Left lung (tissue), 10 donors: ENCODE data around the gene OPRL1. TPM values are rescaled to one million over a fixed set of nuclear protein-coding genes. Genes with fewer than 3 reads are reported as not detected.
A peak's percentile ranks its signal among the peaks of the same experiment; 100 is the strongest.

Source experiments
- ATAC-seq: fragments of 200-7000 bp; cut with Tn5 transposase; one replicate; pipeline ENCODE4 v1.9.1; 2020; ENCODE audit warnings: moderate library complexity
- DNase-seq, 4 donors: peaks; one replicate each; pipeline ENCODE4 v3.0.0-alpha.2; 2013 to 2020
- H3K27ac ChIP-seq, 2 donors: fragments of 200-600 bp; sonication (generic) in 1 of 2; one replicate each; pipeline versions ENCODE4 v1.5.0 to v1.8.0; 2020 to 2021
- H3K27me3 ChIP-seq, 2 donors: fragments of 200-600 bp; sonication (generic) in 1 of 2; one replicate each; pipeline versions ENCODE4 v1.5.0 to v1.8.0; 2020 to 2021
- H3K36me3 ChIP-seq, 2 donors: fragments of 200-600 bp; sonication (generic) in 1 of 2; one replicate each; pipeline versions ENCODE4 v1.5.0 to v1.8.0; 2020 to 2021
- H3K4me1 ChIP-seq, 2 donors: fragments of 200-600 bp; one replicate each; pipeline ENCODE4 v1.8.0; 2021
- H3K4me3 ChIP-seq, 2 donors: fragments of 200-600 bp; sonication (generic) in 1 of 2; one replicate each; pipeline versions ENCODE4 v1.5.0 to v1.8.0; 2020 to 2021; ENCODE audit warnings: mild to moderate bottlenecking in 1 of 2
- H3K9me3 ChIP-seq, 2 donors: fragments of 200-600 bp; sonication (generic) in 1 of 2; one replicate each; pipeline versions ENCODE4 v1.5.0 to v1.8.0; 2020 to 2021
- intact Hi-C, 2 donors: fragments of 100-400 bp; cut with DNase I; formaldehyde crosslinking; loops; one replicate each; pipeline versions ENCODE4 v1.11.2 to v1.14.2; 2022
- polyA plus RNA-seq, 6 donors: library from polyadenylated mRNA; unstranded; fragments of 120-200 nt; gene quantifications; one replicate each; pipeline ENCODE4 v1.2.1, GENCODE V29; 2013; ENCODE audit not compliant: insufficient read length in 6 of 6
- total RNA-seq, 2 donors: library from RNA; stranded (reverse); fragmentation: NEBNext Ultra II Directional; extraction: Animal tissue kit (Norgen Biotek cat#: 25700); gene quantifications; one replicate each; pipeline ENCODE4 v1.2.1, GENCODE V29; 2021
- TF ChIP-seq, protein P1 (sequence below), 2 donors: fragments of 200-600 bp; sonication (generic) in 1 of 2; IDR thresholded peaks; one replicate each; pipeline versions ENCODE4 v1.5.0 to v1.8.0; 2021; ENCODE audit warnings: antibody characterized with exemption in 2 of 2
- donor health status: DM: no; HTN: yes; CAD: no.
- donor health status: DM: no; HTN: no; CAD: no.

Gene OPRL1
- total and polyA plus RNA-seq, 8 donors = 1.8 to 2.5 (median 2.2) TPM

DNA sequence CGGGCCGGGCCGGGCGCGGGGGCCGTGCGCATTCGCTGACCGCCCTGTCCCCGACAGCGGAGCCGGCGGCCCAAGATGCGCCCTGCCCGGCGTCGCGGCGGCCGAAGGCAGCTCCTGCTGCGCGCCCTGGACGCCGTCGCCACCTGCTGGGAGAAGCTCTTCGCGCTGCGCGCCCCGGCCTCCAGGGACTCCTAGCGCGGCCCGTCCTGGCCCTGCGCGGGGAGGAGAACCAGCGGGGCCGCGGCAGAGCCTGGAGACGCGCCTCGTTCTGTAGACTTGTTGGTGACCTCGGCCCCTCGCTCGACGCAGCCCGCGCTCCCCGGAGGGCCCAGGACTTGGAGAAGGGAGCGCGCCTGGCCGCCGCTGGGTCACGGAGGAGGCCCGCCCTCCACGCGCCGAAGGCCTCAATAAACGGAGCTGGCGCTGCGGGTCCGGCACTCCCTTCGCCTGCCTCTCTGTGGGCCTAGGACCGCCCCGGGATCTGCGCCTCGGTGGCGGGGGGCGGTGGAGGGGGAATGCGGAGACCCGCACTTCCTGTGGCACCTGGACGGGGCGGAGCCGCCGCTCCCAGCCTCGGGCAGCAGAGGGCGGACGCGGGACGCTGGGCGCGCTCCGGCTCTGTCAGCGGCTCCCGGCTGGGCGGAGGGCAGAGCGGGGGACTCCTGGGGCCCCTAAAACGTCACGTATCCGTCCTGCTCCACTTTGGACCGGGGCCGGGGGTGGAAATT, 41.2 kb upstream of the OPRL1 start:
- ATAC-seq (peak; percentile 94), DNase-seq (peak in 3 of 4 donors; percentile 77 to 96 (median 77))
- Histone ChIP-seq H3K27me3 (peaks cover 32 to 76% of the 10 kb centered on the region in 2 donors), H3K9me3 (no peaks in the 10 kb centered on the region), H3K4me3 (peak overlapping the region; percentile 38 to 53), H3K27ac (peak overlapping the region; percentile 76 to 78), H3K36me3 (peaks cover 0 to 19% of the 10 kb centered on the region in 2 donors), H3K4me1 (peaks cover 21 to 50% of the 10 kb centered on the region in 2 donors)
- TF ChIP-seq, protein P1, sequence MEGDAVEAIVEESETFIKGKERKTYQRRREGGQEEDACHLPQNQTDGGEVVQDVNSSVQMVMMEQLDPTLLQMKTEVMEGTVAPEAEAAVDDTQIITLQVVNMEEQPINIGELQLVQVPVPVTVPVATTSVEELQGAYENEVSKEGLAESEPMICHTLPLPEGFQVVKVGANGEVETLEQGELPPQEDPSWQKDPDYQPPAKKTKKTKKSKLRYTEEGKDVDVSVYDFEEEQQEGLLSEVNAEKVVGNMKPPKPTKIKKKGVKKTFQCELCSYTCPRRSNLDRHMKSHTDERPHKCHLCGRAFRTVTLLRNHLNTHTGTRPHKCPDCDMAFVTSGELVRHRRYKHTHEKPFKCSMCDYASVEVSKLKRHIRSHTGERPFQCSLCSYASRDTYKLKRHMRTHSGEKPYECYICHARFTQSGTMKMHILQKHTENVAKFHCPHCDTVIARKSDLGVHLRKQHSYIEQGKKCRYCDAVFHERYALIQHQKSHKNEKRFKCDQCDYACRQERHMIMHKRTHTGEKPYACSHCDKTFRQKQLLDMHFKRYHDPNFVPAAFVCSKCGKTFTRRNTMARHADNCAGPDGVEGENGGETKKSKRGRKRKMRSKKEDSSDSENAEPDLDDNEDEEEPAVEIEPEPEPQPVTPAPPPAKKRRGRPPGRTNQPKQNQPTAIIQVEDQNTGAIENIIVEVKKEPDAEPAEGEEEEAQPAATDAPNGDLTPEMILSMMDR (IDR thresholded peaks at IDR 0.05) = peak; percentile 68 to 77
- intact Hi-C loops = no loop called here

- H3K27ac ChIP-seq = peak overlapping the region in 1 of 2 donors; percentile 16
- DNase-seq = no peak
- no peaks in the 10 kb centered on the region for H3K9me3 ChIP-seq
- TF ChIP-seq, protein P1 (IDR thresholded peaks at IDR 0.05) = no peak
- peak; percentile 40 for ATAC-seq
- H3K36me3 ChIP-seq = peaks cover 0 to 11% of the 10 kb centered on the region in 2 donors
- intact Hi-C loops = no loop called here
- peaks cover 32 to 76% of the 10 kb centered on the region in 2 donors for H3K27me3 ChIP-seq
- H3K4me3 ChIP-seq = peak overlapping the region; percentile 38 to 53
- H3K4me1 ChIP-seq = peaks cover 21 to 50% of the 10 kb centered on the region in 2 donors
Measured at GRCh38 chr20:64039293-64040160, 40.4 kb upstream of the OPRL1 start.

GRCh38 chr20:64040231-64041039, 39.4 kb upstream of the OPRL1 start:
- H3K27me3 ChIP-seq = peaks cover 32 to 85% of the 10 kb centered on the region in 2 donors
- intact Hi-C loops = no loop called here

GRCh38 chr20:64041040-64041780, 38.7 kb upstream of the OPRL1 start:
- Histone ChIP-seq H3K27ac (peak overlapping the region in 1 of 2 donors; percentile 80), H3K27me3 (peaks cover 32 to 88% of the 10 kb centered on the region in 2 donors), H3K36me3 (no peaks in the 10 kb centered on the region), H3K4me1 (peaks cover 21 to 50% of the 10 kb centered on the region in 2 donors), H3K4me3 (no peak overlapping the region), H3K9me3 (no peaks in the 10 kb centered on the region)
- TF ChIP-seq, protein P1 (IDR thresholded peaks at IDR 0.05) = no peak
- DNase-seq (no peak), ATAC-seq (no peak)
- intact Hi-C loops = no loop called here

More at GRCh38 chr20:64040231-64041039, 39.4 kb upstream of the OPRL1 start:
- H3K4me1 ChIP-seq = peaks cover 21 to 50% of the 10 kb centered on the region in 2 donors
- peak overlapping the region in 1 of 2 donors; percentile 80 for H3K27ac ChIP-seq
- H3K36me3 ChIP-seq = peaks cover 0 to 2% of the 10 kb centered on the region in 2 donors
- DNase-seq = no peak
- TF ChIP-seq, protein P1 (IDR thresholded peaks at IDR 0.05) = no peak
- no peak overlapping the region for H3K4me3 ChIP-seq
- no peaks in the 10 kb centered on the region for H3K9me3 ChIP-seq
- no peak for ATAC-seq
